HG03139 (cell line): ENCODE measurements around the gene ZNF330.
"Not testable (repeated sequence)": the region's sequence is repeated elsewhere in the genome, so short reads cannot be mapped to it uniquely, and the experiment has no call there.

Experiments
- ATAC-seq: cut with Tn5 transposase; IDR thresholded peaks from one replicate; pipeline ENCODE4 v1.9.1; 2021; ENCODE audit not compliant: unreplicated experiment

Gene ZNF330

GRCh38 chr4:141220691-141221659, at the start of gene ZNF330:
ZNF330 (plus strand) TSS chr4:141220895; CDS start chr4:141222372, 1,477 bp downstream.
- ATAC-seq: peak; percentile 86

DNA sequence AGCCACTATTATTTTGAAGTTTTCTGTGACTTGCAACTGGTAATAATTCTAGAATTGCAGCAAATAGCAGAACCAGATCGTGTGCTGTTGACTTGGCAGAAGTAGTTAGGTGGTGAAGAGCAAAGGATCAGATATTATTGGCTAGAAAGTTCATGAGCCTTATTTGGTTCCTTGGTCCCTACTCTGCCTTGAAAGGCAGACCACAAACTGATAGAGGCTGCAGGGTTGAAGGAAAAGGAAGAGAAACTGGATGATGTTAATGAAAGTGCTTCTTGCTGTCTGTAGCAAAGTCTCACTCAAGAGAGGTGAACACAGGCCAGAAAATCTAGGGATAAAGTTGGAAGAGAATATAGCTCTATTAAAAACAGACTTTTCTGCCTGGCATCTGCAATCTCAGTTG, 46.2 kb upstream of the ZNF330 start:
- ATAC-seq: no peak

GRCh38 chr4:141177171-141177570, 43.5 kb upstream of the ZNF330 start:
- ATAC-seq: no peak

DNA sequence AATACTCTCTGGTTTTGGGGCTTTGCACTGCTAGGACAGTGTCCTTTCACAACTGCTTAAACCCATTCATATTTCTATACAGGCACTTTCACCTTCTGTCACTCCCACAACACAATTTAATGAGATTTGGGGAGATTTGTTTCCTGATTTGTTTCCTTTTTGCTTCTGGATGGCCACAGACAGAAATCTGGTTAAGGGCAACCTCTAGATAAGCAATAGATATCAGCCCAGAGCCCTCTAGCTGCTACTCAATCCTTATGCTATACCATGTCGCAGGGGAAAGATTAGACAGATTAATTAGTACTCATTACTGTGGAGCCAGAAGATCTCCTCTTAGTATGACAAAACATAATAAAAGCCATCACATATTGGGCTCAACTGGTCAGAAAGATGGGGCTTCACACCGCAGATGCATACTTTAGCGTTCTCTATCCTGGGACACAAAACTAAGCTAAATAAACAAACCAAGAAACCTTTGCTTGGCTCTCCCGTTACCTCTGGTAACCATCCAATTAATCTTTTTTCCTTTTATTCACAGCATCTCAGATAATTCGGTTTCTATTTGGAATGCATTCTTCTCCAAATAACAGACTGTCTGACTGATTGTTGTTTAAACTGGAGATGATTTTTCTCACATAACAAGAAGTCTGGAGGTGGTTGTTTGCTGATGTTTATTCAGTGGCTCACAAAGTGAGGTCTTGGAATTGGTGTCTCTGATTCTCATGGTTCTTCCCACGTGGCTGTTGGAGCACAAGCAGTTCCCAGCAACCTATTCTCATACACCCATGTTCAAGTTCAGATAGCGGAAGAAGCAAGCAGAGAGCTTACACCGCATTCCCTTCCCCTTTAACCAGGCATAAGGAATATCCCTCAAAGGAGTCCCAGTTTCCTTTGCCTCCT, 41.0 kb upstream of the ZNF330 start:
- no peak for ATAC-seq

DNA sequence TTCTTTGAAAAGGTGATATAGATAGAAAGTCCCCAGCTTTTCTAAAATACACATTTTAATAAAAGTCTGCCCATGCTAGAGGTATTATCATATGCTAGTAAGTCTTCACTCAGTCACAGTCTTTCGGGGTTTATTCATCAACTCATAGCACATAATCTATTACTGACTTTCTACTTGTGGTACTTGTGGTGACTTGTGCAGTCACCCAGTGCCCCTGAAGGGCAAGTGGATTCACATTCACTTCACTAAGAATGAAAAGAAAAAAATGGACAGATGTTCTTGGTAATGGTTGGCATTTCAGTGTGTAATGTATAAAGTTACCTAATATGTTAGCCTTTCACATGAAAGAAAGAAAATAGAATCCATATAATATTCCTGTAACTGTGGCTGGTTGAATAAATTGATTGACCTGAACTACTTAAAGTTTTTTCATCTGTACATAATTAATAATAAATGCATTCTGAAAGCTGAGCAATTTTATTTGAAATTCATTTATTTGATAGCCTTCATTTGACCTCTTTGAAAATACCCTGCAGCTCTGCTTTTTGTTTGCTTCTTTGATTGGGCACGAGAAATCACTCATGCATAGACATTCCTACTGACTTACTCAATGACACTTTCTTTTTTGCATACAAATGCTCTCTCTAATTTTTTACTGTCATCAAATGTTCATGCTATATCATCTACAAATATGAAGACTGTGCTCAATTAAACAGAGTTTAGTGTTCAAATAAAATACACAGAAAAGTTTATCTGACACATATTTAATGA, 39.5 kb upstream of the ZNF330 start:
- peak; percentile 75 for ATAC-seq

- not testable (repeated sequence) for ATAC-seq
Observed at GRCh38 chr4:141183491-141183890, 37.2 kb upstream of the ZNF330 start.

DNA sequence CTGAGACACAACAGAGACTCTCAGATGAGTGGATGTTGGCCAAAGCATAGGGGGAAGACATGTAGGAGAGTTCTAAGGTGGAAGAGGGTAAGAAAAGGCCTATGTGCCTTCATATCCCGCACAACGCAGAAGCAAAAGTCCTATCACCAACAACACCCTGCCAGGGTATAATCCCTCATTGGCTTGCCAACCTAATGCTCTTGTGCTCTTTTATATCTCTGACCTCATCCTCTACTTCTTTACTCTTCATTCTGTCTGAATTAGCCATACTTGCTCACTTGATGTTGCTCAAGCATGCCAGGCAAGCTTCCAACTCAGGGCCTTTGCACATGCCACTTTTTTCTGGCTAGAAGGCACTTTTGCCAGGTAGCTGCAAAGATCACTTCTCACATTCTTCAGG, 28.1 kb upstream of the ZNF330 start:
- ATAC-seq: no peak

DNA sequence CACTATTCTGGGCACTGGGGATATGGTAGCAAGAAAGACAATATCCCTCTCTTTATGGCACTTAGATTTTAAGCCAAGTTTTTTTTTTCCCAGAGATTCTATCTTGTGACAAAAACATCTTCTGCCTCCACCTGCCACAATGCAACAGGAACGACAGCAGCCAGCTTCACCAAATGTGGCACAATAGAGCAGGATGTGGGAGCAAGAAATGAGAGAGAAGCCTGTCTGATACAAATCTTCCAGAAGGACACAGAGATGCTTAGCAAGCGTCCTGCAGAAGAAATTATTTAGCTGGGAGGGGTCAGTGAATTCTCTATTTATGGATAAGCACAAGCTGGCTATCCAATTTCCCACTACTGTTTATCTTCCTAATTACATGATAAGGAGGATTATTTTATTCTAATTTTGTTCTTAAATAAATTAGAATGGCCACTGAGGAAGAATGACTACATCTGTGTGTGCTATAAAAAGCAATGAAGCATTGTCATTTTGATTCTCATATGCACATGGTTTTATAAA, 27.1 kb upstream of the ZNF330 start:
- ATAC-seq: no peak

DNA sequence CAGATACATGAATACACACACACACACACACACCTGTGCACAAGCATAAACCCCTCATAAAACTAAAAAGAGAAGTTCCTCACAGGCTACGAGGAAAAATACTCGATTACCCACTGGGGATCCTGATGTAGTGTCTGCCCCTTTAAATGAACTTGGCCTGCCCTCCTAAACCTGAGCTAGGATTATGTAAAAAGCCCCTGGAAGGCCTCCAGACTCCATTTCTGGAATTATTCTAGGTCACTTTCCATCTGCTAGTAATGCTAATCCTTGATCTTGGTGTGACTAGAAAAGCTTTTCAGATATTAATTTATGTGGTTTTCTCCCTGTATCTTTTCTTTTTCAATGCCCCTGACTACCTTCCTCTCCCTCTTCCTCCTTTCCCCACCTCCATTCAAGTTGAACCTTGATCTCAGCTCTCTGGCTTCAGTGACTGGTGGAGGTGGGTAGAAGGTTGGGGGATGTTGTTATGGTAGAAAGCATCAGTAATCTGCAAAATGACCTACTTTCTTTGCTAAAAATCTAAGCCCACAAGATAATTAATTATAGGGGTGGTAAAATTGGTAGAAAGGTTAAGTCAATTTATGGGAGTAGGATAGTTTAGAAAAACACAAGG, 25.5 kb upstream of the ZNF330 start:
- ATAC-seq: no peak

- no peak for ATAC-seq
Observed at GRCh38 chr4:141196227-141196933, 24.3 kb upstream of the ZNF330 start.

DNA sequence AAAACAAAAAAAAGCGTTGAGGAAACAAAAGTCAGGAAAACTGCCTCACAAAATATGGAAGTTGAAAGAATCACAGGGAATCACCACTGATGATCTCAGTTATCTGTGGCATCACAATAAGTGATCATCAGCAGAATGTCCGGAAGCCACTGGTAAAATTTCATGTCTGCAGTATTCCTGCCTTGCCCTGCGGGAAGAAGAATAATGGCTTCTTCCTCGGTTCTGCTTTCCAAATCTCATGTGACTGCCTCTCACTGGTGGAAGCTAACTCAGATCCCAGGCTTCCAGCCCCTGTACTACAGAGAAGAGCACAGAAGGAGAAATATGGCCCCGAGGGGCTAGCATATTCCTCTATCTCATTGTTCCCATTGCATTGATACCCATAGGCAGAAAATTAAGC, 12.7 kb upstream of the ZNF330 start:
- no peak for ATAC-seq

DNA sequence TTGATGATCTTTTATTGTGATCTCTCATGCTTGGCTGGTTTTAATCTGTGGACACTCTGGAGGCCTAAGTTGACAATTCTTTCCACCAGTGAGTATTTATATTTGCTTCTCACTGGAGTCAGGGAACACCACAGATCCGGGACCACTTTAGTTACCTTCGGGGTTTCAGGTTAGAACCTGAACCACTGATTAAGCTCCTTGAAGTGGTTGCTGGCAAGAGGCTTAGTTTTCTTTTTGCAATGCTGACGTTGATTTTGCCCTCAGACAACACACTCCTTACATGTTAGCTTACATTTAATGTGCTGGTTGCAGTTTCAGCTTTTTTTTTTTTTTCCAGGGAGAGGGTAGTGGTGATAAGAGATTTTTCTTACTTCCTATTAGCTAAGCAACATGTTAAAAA, 10.5 kb upstream of the ZNF330 start:
- no peak for ATAC-seq

GRCh38 chr4:141213550-141213991, 7.1 kb upstream of the ZNF330 start:
- no peak for ATAC-seq

- no peak for ATAC-seq
Observed at GRCh38 chr4:141215030-141215429, 5.7 kb upstream of the ZNF330 start.

GRCh38 chr4:141216002-141216761, 4.5 kb upstream of the ZNF330 start:
- ATAC-seq: no peak

GRCh38 chr4:141220271-141220670, 424 bp upstream of the ZNF330 start:
- ATAC-seq: peak; percentile 4

- no peak for ATAC-seq
Observed at GRCh38 chr4:141223418-141223817, 2.7 kb downstream of the ZNF330 start.

DNA sequence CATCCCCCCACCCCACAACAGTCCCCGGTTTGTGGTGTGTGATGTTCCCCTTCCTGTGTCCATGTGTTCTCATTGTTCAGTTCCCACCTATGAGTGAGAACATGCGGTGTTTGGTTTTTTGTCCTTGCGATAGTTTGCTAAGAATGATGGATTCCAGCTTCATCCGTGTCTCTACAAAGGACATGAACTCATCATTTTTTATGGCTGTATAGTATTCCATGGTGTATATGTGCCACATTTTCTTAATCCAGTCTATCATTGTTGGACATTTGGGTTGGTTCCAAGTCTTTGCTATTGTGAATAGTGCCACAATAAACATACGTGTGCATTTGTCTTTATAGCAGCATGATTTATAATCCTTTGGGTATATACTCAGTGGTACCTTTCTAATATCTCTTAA, 6.6 kb downstream of the ZNF330 start:
- not testable (repeated sequence) for ATAC-seq
